Left lung (tissue), 10 donors: ENCODE measurements around the gene GALNT4. TPM values are rescaled to one million over a fixed set of nuclear protein-coding genes. Genes with fewer than 3 reads are reported as not detected.

Experiments used
- ATAC-seq: fragments of 200-7000 bp; cut with Tn5 transposase; one replicate; pipeline ENCODE4 v1.9.1; 2020; ENCODE audit warnings: moderate library complexity
- DNase-seq, 4 donors: peaks; one replicate each; pipeline ENCODE4 v3.0.0-alpha.2; 2013 to 2020
- H3K27ac ChIP-seq, 2 donors: fragments of 200-600 bp; sonication (generic) in 1 of 2; one replicate each; pipeline versions ENCODE4 v1.5.0 to v1.8.0; 2020 to 2021
- H3K27me3 ChIP-seq, 2 donors: fragments of 200-600 bp; sonication (generic) in 1 of 2; one replicate each; pipeline versions ENCODE4 v1.5.0 to v1.8.0; 2020 to 2021
- H3K36me3 ChIP-seq, 2 donors: fragments of 200-600 bp; sonication (generic) in 1 of 2; one replicate each; pipeline versions ENCODE4 v1.5.0 to v1.8.0; 2020 to 2021
- H3K4me1 ChIP-seq, 2 donors: fragments of 200-600 bp; one replicate each; pipeline ENCODE4 v1.8.0; 2021
- H3K4me3 ChIP-seq, 2 donors: fragments of 200-600 bp; sonication (generic) in 1 of 2; one replicate each; pipeline versions ENCODE4 v1.5.0 to v1.8.0; 2020 to 2021; ENCODE audit warnings: mild to moderate bottlenecking in 1 of 2
- H3K9me3 ChIP-seq, 2 donors: fragments of 200-600 bp; sonication (generic) in 1 of 2; one replicate each; pipeline versions ENCODE4 v1.5.0 to v1.8.0; 2020 to 2021
- intact Hi-C, 2 donors: fragments of 100-400 bp; cut with DNase I; formaldehyde crosslinking; loops; one replicate each; pipeline versions ENCODE4 v1.11.2 to v1.14.2; 2022
- polyA plus RNA-seq, 6 donors: library from polyadenylated mRNA; unstranded; fragments of 120-200 nt; gene quantifications; one replicate each; pipeline ENCODE4 v1.2.1, GENCODE V29; 2013; ENCODE audit not compliant: insufficient read length in 6 of 6
- total RNA-seq, 2 donors: library from RNA; stranded (reverse); fragmentation: NEBNext Ultra II Directional; extraction: Animal tissue kit (Norgen Biotek cat#: 25700); gene quantifications; one replicate each; pipeline ENCODE4 v1.2.1, GENCODE V29; 2021
- TF ChIP-seq, protein P1 (sequence below), 2 donors: fragments of 200-600 bp; sonication (generic) in 1 of 2; IDR thresholded peaks; one replicate each; pipeline versions ENCODE4 v1.5.0 to v1.8.0; 2021; ENCODE audit warnings: antibody characterized with exemption in 2 of 2
- donor health status: DM: no; HTN: yes; CAD: no.
- donor health status: DM: no; HTN: no; CAD: no.

GALNT4 gene
- total and polyA plus RNA-seq, 8 donors = 6.6 to 10.2 (median 7.9) TPM

GRCh38 chr12:89539426-89540223 lies 15.0 kb upstream of the GALNT4 start:
- no peak for ATAC-seq
- no peak for DNase-seq
- Histone ChIP-seq H3K4me3 (no peak overlapping the region), H3K9me3 (no peaks in the 10 kb centered on the region), H3K4me1 (peaks cover 0 to 9% of the 10 kb centered on the region in 2 donors), H3K27ac (no peak overlapping the region), H3K36me3 (peaks cover 0 to 4% of the 10 kb centered on the region in 2 donors), H3K27me3 (no peaks in the 10 kb centered on the region)
- intact Hi-C loops = no loop called here
- TF ChIP-seq, protein P1, sequence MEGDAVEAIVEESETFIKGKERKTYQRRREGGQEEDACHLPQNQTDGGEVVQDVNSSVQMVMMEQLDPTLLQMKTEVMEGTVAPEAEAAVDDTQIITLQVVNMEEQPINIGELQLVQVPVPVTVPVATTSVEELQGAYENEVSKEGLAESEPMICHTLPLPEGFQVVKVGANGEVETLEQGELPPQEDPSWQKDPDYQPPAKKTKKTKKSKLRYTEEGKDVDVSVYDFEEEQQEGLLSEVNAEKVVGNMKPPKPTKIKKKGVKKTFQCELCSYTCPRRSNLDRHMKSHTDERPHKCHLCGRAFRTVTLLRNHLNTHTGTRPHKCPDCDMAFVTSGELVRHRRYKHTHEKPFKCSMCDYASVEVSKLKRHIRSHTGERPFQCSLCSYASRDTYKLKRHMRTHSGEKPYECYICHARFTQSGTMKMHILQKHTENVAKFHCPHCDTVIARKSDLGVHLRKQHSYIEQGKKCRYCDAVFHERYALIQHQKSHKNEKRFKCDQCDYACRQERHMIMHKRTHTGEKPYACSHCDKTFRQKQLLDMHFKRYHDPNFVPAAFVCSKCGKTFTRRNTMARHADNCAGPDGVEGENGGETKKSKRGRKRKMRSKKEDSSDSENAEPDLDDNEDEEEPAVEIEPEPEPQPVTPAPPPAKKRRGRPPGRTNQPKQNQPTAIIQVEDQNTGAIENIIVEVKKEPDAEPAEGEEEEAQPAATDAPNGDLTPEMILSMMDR (IDR thresholded peaks at IDR 0.05) = no peak

DNA sequence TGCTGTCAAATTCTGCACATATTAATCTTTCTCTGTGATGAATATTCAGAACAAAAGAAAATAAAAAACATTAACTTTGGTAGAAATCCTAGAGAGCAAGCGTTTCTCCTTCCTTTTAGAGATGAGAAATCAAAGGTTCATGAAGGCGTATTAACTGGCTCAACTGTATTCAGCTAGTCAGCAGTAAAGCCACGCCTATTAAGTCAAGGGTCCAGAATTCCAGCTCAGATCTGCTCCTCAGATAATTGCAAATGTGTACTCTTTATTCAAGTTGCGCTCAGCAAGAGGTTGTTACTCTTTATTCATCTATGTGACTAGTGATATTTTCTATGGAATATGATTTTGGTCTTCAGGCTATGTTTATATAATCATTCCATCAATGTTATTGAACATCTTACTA lies 14.3 kb upstream of the GALNT4 start:
- no peaks in the 10 kb centered on the region for H3K9me3 ChIP-seq
- peaks cover 0 to 7% of the 10 kb centered on the region in 2 donors for H3K4me1 ChIP-seq
- H3K27me3 ChIP-seq = no peaks in the 10 kb centered on the region
- no peak overlapping the region for H3K4me3 ChIP-seq
- intact Hi-C loops = no loop called here
- H3K27ac ChIP-seq = no peak overlapping the region
- TF ChIP-seq, protein P1 (IDR thresholded peaks at IDR 0.05) = no peak
- peaks cover 0 to 4% of the 10 kb centered on the region in 2 donors for H3K36me3 ChIP-seq
- ATAC-seq = no peak
- no peak for DNase-seq

DNA sequence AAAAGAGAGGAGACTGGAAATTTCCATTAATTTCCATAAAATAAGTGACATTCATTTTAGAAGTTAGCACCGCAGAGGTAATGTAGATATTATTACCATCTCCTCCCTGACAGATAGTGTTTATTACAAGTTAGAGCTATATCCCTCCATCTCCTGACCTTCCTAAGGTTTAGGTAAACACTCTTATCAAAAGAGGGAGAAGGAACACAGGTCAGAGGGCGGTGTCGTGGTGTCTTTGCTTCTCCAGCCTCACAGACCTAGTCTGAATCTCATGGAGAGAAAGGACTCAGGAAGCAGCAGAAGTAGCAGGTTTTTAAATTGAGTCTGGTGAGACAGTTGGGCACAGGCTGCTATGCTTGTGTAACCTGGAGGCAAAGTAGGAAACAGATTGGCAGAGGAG lies 12.8 kb upstream of the GALNT4 start:
- no peaks in the 10 kb centered on the region for H3K27me3 ChIP-seq
- H3K4me1 ChIP-seq = no peaks in the 10 kb centered on the region
- intact Hi-C loops = no loop called here
- ATAC-seq (no peak), DNase-seq (no peak)
- H3K4me3 ChIP-seq = no peak overlapping the region
- TF ChIP-seq, protein P1 (IDR thresholded peaks at IDR 0.05) = no peak
- no peaks in the 10 kb centered on the region for H3K9me3 ChIP-seq
- no peak overlapping the region for H3K27ac ChIP-seq
- H3K36me3 ChIP-seq = peaks cover 0 to 4% of the 10 kb centered on the region in 2 donors

- no peaks in the 10 kb centered on the region for H3K9me3 ChIP-seq
- no peaks in the 10 kb centered on the region for H3K36me3 ChIP-seq
- ATAC-seq (peak; percentile 26), DNase-seq (peak in 2 of 4 donors; percentile 51 to 68)
- no peak overlapping the region for H3K4me3 ChIP-seq
- H3K27me3 ChIP-seq = no peaks in the 10 kb centered on the region
- intact Hi-C loops = loop anchor here in 1 of 2 donors (5.0 to 10.0 kb wide), 2 partner anchors 57 to 485 kb away; no protein-coding TSS in a partner anchor
- TF ChIP-seq, protein P1 (IDR thresholded peaks at IDR 0.05) = peak; percentile 37 to 62
- H3K4me1 ChIP-seq = peaks cover 0 to 10% of the 10 kb centered on the region in 2 donors
- H3K27ac ChIP-seq = no peak overlapping the region
Observed at GRCh38 chr12:89529738-89530137, 5.1 kb upstream of the GALNT4 start.

- ATAC-seq (no peak), DNase-seq (no peak)
- TF ChIP-seq, protein P1 (IDR thresholded peaks at IDR 0.05) = no peak
- Histone ChIP-seq H3K36me3 (no peaks in the 10 kb centered on the region), H3K4me3 (no peak overlapping the region), H3K4me1 (peaks cover 7 to 19% of the 10 kb centered on the region in 2 donors), H3K27me3 (no peaks in the 10 kb centered on the region), H3K27ac (no peak overlapping the region), H3K9me3 (no peaks in the 10 kb centered on the region)
- intact Hi-C loops = loop anchor here in 1 of 2 donors (5.0 to 10.0 kb wide), 2 partner anchors 56 to 484 kb away; no protein-coding TSS in a partner anchor
Observed at GRCh38 chr12:89528434-89528833, 3.8 kb upstream of the GALNT4 start.
